DLD1 (cell line): ENCODE results near the gene RPRD1B.

ENCODE experiments used
- in situ Hi-C: cut with HindIII; loops from 2 replicates; pipeline ENCODE4 v1.10.0; 2017; ENCODE audit warnings: low sequenced_read_pairs

The RPRD1B gene

DNA sequence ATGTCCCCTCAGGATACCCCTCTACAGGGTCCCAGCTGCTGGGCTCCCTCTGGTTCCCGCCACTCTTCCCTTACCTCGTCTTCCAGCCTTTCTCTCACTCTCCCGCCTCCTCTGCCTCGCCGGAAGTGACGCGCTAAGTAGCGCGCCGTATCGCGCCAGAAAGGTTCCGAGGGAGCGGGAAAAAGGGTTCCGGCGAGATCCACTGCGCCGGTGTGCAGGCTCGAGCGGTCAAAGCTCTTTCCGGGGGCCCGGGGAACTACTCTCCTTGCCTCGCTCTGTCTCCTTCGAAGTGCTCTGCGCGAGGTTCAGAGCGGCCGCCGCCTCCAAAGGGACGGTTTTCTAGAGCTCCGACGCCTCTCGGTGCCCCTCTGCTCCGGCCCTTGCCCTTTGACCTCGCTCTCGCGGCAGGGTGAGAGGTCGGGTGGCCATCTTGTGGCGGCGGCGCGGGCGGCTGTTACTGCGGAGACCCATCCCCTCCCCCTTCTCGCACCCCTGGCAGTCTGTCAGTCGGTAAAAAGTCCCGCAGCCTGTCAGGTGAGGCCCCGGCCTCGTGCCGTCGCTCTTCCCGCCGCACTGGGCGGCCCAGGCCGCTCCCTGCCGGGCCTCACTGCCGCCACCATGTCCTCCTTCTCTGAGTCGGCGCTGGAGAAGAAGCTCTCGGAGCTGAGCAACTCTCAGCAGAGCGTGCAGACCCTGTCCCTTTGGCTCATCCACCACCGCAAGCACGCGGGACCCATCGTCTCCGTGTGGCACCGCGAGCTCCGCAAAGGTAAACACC is at the start of gene RPRD1B, which contains the start of gene TTI1:
RPRD1B (plus strand) TSS at position 417 of the 778 bp plus-strand sequence; CDS start at position 619, 202 bp downstream.
TTI1 (minus strand) TSS at position 127 of the 778 bp plus-strand sequence. CDS start 19,640 bp downstream, outside the sequence.
- in situ Hi-C loops = no loop called here

GRCh38 chr20:37984018-37984785 is 49.3 kb upstream of the RPRD1B start:
- in situ Hi-C loops = no loop called here

GRCh38 chr20:37986044-37986858 is 47.3 kb upstream of the RPRD1B start:
- in situ Hi-C loops = no loop called here

DNA sequence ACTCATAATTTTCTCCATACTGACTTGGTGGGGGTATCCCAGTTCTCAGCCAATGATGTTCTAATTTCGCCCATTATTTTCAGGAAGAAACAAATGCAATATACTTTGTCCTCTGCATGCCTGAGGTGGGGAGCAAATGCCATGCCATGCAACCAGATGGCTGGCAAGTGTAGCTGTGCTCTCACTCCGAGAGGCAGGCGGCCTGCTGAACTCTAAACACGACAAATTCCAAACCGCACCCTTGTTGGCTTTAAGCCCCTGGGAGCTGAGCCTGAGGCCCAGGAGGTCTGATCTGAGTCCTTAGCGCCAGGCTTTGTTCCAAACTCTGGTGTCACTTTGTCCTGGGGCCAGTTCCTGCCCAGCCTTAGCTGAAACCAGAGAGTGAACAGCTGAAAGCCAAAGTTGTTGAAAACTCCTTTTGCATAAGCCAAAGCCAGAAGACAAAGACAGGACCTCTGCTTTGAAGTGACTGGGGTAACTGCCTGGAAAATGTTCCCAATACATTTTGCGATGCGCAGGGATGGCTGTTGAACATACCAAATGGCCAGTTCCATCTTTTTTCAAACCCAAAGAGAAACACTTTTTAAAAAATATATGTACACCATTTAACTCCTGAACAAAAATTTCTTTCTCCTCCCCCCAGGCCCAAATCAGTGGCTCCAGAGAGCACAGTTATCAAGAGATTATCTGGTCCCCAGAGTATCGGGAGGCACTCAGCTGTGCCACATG is 46.5 kb upstream of the RPRD1B start:
- in situ Hi-C loops = no loop called here

- in situ Hi-C loops = no loop called here
These were observed 45.8 kb upstream of the RPRD1B start for GRCh38 chr20:37987602-37988290.

DNA sequence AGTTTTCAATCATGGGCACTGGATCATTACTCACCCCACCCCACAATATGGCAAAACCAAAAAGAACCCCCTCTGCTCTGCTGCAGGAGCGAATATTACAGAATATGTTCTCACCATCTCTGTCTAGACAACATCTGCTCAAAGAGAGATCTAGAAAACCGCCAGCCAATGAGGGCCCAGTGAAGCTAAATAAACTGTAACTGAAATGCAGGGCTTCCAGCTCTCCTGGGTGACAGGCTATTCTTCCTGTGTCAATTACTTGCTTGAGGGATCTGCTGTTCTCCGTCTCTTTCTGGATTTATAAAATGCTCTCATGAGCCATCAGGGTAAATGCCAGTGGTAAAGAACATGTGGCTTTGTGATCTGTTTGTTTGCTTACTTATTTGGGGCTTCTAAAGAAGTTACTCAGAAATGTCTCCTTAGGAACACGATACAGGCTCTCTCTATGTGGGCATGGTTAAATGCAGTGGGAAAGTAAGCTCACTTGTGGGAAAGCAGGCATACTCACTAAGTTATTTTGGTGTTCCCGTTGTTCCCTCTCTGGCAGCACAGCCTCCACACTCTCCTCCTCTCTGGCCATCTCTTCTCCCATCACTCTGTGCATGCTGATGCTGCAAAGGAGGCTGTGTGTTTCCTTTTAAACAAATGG is 45.1 kb upstream of the RPRD1B start:
- in situ Hi-C loops = no loop called here

DNA sequence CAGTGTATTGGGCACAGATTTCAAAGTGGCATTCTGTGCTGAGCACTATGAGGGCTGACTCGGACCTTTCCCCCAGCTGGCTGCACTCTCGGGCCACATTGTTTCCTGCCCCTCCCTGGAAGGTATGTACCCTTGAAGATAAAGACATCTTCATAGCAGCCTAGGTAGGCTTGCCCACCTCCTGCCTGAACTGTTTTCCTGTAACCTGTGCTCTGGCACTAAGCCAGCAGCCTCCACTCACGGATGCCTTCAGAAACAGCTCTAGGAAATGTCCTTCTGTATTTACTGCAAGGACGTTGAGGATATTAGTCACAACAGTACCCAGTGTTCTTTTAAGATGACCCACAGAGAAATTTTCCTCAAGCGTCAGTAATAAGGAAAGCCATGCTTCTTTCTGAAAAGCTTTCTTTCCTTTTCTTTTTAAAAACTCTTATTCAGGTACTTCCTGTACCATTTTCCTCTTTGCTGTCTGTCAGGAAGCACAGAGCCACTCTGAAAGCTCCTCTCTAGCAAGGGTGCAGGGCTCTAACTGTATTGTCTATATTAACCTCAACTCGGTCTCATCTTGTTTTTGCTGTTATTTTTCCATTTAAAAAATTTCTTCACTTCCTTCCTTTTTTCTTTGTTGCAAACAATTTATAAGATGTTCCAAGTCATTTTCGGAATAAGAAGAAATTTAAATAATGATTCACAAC is 43.8 kb upstream of the RPRD1B start:
- in situ Hi-C loops = loop anchor here (10.0 kb wide), 1 partner anchor 75 kb away; no protein-coding TSS in a partner anchor

- in situ Hi-C loops = loop anchor here (10.0 kb wide), 1 partner anchor 76 kb away; no protein-coding TSS in a partner anchor
These were observed 42.9 kb upstream of the RPRD1B start for GRCh38 chr20:37990571-37991151.

DNA sequence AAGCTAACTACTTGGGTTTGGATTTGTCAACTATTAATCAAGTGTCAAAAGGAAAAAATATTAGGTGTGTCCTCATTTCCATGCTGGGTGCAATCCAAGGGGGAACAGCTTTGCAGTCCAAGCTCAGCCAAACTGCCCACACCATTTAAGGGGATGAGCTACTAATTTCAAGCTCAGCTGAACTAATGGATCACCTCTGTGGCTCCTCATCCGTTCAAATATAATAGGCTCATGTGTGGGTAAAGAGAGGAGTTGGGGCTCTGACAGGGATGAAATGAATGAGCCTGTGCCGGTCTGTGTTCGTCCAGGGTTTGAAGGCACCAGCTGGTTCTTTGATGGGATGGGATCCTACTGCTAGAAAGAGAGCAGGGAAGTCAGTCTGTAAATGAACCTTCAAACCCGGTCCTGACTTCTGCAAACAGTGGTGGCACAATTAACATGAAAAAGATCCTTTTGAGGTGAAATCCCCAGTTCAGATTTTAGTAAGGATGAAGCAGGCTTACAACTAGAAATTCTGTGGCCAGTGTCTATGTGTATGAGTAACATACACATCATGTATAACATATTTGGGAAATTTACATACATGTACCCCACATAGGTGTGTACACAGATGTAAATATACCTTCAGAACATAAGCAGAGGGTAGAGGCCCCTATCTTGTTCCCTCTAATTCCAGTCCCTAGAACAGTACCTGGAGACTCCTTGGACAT is 42.2 kb upstream of the RPRD1B start:
- in situ Hi-C loops = loop anchor here (10.0 kb wide), 1 partner anchor 77 kb away; no protein-coding TSS in a partner anchor

- in situ Hi-C loops = loop anchor here (10.0 kb wide), 1 partner anchor 77 kb away; no protein-coding TSS in a partner anchor
These were observed 41.6 kb upstream of the RPRD1B start for GRCh38 chr20:37991908-37992307.

DNA sequence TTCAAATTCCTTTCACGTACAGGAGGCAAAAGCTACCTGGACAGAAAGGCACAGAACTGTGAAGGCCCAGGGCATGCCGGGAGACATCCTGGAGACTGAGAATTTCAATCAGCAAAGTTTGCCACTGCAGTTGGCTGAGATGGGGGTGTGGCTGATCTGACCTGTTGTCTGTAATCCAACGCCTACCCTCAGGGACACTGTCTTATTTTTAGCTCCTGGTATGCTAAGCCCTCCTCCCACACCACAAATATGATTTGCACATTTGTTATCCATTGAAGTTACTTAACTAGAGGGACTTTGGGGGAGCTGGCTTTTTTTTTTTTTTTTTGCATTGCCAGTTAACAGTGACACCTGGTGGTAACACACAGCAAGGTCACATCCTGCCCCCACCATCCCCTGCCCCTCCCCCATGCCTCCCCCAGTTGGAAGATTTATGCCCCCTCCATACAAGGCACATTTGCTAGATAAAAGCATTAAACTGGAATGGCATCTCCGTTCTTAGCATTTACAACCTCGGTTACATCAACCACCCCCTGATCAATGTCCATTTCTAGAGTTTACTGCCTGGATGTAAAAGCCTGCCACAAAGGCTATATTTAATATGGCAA is 40.6 kb upstream of the RPRD1B start:
- in situ Hi-C loops = loop anchor here (10.0 kb wide), 1 partner anchor 78 kb away; no protein-coding TSS in a partner anchor

- in situ Hi-C loops = loop anchor here (10.0 kb wide), 1 partner anchor 80 kb away; no protein-coding TSS in a partner anchor
These were observed 39.0 kb upstream of the RPRD1B start for GRCh38 chr20:37994512-37994911.

- in situ Hi-C loops = loop anchor here (10.0 kb wide), 1 partner anchor 81 kb away; no protein-coding TSS in a partner anchor
These were observed 37.5 kb upstream of the RPRD1B start for GRCh38 chr20:37995856-37996605.

GRCh38 chr20:37997516-37997915 is 36.0 kb upstream of the RPRD1B start:
- in situ Hi-C loops = loop anchor here (10.0 kb wide), 1 partner anchor 83 kb away; no protein-coding TSS in a partner anchor

GRCh38 chr20:37999526-38000263 is 33.9 kb upstream of the RPRD1B start:
- in situ Hi-C loops = loop anchor here (10.0 kb wide), 1 partner anchor 85 kb away; no protein-coding TSS in a partner anchor
